ENCODE results near the gene NTM. TPM values are rescaled to one million over a fixed set of nuclear protein-coding genes. Genes with fewer than 3 reads are reported as not detected.

Gene NTM
- total and polyA plus RNA-seq, 2 of the 8 experiments (the other 6 are each of a cell fraction or from before 2014, with no cell fraction given): 13.4 to 20.0 TPM

DNA sequence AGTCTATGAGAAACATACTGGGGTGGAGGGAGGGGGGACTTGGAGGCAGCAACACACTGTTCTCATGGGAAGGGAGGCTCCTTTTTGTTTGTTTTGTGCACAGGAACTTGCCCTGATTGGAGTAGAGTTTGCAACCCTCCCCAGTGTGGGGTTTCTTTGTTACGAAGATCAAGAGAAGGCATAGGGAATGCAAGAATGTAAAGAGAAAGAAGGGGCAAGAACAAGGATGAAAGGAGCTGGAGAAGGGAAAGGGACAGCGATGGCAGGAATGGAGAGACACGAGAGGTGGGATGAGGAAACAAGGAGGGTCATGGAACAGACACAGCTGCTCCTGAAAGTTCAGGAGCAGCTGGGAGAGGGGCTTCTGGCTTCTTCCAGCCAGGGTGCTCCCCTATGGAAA, 611.7 kb downstream of the NTM start:
- H2BK20ac ChIP-seq (ENCODE audit: low read length): no peak overlapping the region
- POLR2A ChIA-PET (ENCODE audit: partially characterized antibody): interaction anchor here (0.6 kb wide), 1 partner anchor 130 kb away, joined by 3 read pairs; no protein-coding TSS in a partner anchor
- H4K20me1 ChIP-seq (replicated peaks in 1 of 2; ENCODE audit: control insufficient read depth in 1 of 2, insufficient read depth in 2 of 2, low read length in 2 of 2): no peaks in the 10 kb centered on the region
- no peaks in the 10 kb centered on the region for H3K23me2 ChIP-seq (ENCODE audit: low read depth, low read length)
- H3K27me3 ChIP-seq (replicated peaks in 1 of 4; ENCODE audit: control insufficient read depth in 3 of 4, extremely low read depth in 1 of 4, insufficient read depth in 3 of 4, low read length in 3 of 4): no peaks in the 10 kb centered on the region
- peak overlapping the region; percentile 48; the same call in 1 of the 2 replicates for H3K27ac ChIP-seq (ENCODE audit: low read depth, low read length)
- H3K4ac ChIP-seq (replicated peaks; ENCODE audit: insufficient read length, low read depth, low read length): no peak overlapping the region
- no peak overlapping the region for H3K14ac ChIP-seq (ENCODE audit: insufficient read length)
- H3K23ac ChIP-seq (ENCODE audit: insufficient read length): no peak overlapping the region
- no peak overlapping the region for H4K8ac ChIP-seq (ENCODE audit: extremely low read depth, insufficient read depth, low read length)
- H3K9ac ChIP-seq (replicated peaks in 1 of 4; ENCODE audit: extremely low read depth in 1 of 4, low read depth in 3 of 4, low read length in 3 of 4): no peak overlapping the region
- peaks cover 6 to 38% (median 30%) of the 10 kb centered on the region in 4 experiments for H3K4me1 ChIP-seq (replicated peaks in 1 of 4; ENCODE audit: control insufficient read depth in 3 of 4, insufficient read depth in 4 of 4, low read length in 3 of 4)
- no peak overlapping the region for H2BK12ac ChIP-seq (ENCODE audit: low read depth, low read length)
- peak overlapping the region in 3 of 4 experiments; percentile 6 to 40 (median 20); a peak in 4 of 8 replicates for H3K4me3 ChIP-seq (ENCODE audit: extremely low read depth in 1 of 4, insufficient read depth in 2 of 4, low read depth in 3 of 4, low read length in 4 of 4)
- H3K4me2 ChIP-seq (ENCODE audit: insufficient read depth in 1 of 2, low read depth in 2 of 2, low read length in 2 of 2): peak overlapping the region; percentile 41 to 69
- H2AFZ ChIP-seq (ENCODE audit: low read length): no peak overlapping the region
- peak overlapping the region; percentile 53; the same call in 1 of the 2 replicates for H2BK5ac ChIP-seq (ENCODE audit: low read depth, low read length)
- no peaks in the 10 kb centered on the region; a peak in 2 of 8 replicates for H3K36me3 ChIP-seq (ENCODE audit: control insufficient read depth in 2 of 4, insufficient read depth in 4 of 4, low read length in 3 of 4)
- H3K79me2 ChIP-seq (ENCODE audit: control insufficient read depth in 1 of 2, insufficient read depth in 2 of 2, low read length in 2 of 2): no peaks in the 10 kb centered on the region
- FAIRE-seq: peak; percentile 99
- no peak overlapping the region for H2AK5ac ChIP-seq (ENCODE audit: low read depth, low read length)
- H4K5ac ChIP-seq (ENCODE audit: insufficient read length, low read depth, low read length): no peak overlapping the region
- H2BK15ac ChIP-seq (ENCODE audit: low read length): no peak overlapping the region
- H4K91ac ChIP-seq (replicated peaks; ENCODE audit: insufficient read length, low read length): no peak overlapping the region
- H3K79me1 ChIP-seq (ENCODE audit: low read depth, low read length): no peaks in the 10 kb centered on the region
- peak overlapping the region; percentile 23 for H3K56ac ChIP-seq (replicated peaks; ENCODE audit: insufficient read length, low read depth, low read length)
- DNase-seq (ENCODE audit: low read depth in 1 of 2, low spot score in 2 of 2): peak; percentile 52 to 58
- no peak overlapping the region for H2BK120ac ChIP-seq (replicated peaks; ENCODE audit: low read depth, low read length)
- WGBS, 2 experiments (ENCODE audit: extremely low coverage in 1 of 2, insufficient coverage in 1 of 2, insufficient read length in 1 of 2, insufficient replicate concordance in 2 of 2, low coverage in 1 of 2, low lambda C conversion rate in 2 of 2, missing lambda C conversion rate in 1 of 2): 18% methylated on average over 3 of the region's 3 CpGs; no CpG with 5 or more reads in 1 of the 2 experiments
- peak overlapping the region; percentile 85 for H3K18ac ChIP-seq (ENCODE audit: extremely low read depth, low read length)
- H3K9me3 ChIP-seq (ENCODE audit: insufficient read depth in 2 of 2, low read depth in 1 of 2, low read length in 1 of 2): no peaks in the 10 kb centered on the region
- CTCF ChIA-PET (ENCODE audit: partially characterized antibody): interaction anchor here (0.6 to 1.1 kb wide), 4 partner anchors 75 to 293 kb away, joined by 3 read pairs; no protein-coding TSS in a partner anchor
- TF ChIP-seq RBBP5 (IDR thresholded peaks at IDR 0.05; ENCODE audit: borderline replicate concordance, low read depth, low read length) (peak; percentile 89; the same call in 1 of the 2 replicates), MAX (IDR thresholded peaks at IDR 0.05) (no peak), RAD21 (IDR thresholded peaks at IDR 0.05 in 1 of 2, conservative IDR thresholded peaks at IDR 0.05 in 1 of 2; ENCODE audit: low read depth in 2 of 2, low read length in 2 of 2) (no peak), RNF2 (IDR thresholded peaks at IDR 0.05; ENCODE audit: borderline replicate concordance, low read depth, low read length, missing control alignments, poor library complexity, severe bottlenecking) (no peak), KDM4A (IDR thresholded peaks at IDR 0.05; ENCODE audit: low read depth, low read length, severe bottlenecking) (no peak), TBP (IDR thresholded peaks at IDR 0.05; ENCODE audit: low read depth, low read length) (no peak), EP300 (IDR thresholded peaks at IDR 0.05; ENCODE audit: borderline replicate concordance in 1 of 2, low read depth in 2 of 2, low read length in 2 of 2) (peak in 1 of 2 experiments; percentile 50; a peak in 1 of 3 replicates), FOSL1 (IDR thresholded peaks at IDR 0.05; ENCODE audit: insufficient read depth, low read depth, low read length) (no peak), TEAD4 (IDR thresholded peaks at IDR 0.05; ENCODE audit: low read depth, low read length) (peak; percentile 86), KDM5A (IDR thresholded peaks at IDR 0.05; ENCODE audit: low read length) (no peak), TAF7 (optimal IDR thresholded peaks at IDR 0.05; ENCODE audit: borderline replicate concordance, low read depth, low read length) (no peak)
